Activated CD4-positive, alpha-beta T cell treated with anti-CD3 and anti-CD28 coated beads, Interleukin-10, Interleukin-2, amounts not matched to agents 100 ng/mL and 50 ng/mL, durations not matched to agents 16 hours and 8 hours (primary cell): ENCODE data around the gene CCRL2.
"Not testable (repeated sequence)": the region's sequence is repeated elsewhere in the genome, so short reads cannot be mapped to it uniquely, and the experiment has no call there.

Experiments used
- DNase-seq: peaks from one replicate; pipeline ENCODE4 v3.0.0-alpha.2; 2020

The CCRL2 gene

DNA sequence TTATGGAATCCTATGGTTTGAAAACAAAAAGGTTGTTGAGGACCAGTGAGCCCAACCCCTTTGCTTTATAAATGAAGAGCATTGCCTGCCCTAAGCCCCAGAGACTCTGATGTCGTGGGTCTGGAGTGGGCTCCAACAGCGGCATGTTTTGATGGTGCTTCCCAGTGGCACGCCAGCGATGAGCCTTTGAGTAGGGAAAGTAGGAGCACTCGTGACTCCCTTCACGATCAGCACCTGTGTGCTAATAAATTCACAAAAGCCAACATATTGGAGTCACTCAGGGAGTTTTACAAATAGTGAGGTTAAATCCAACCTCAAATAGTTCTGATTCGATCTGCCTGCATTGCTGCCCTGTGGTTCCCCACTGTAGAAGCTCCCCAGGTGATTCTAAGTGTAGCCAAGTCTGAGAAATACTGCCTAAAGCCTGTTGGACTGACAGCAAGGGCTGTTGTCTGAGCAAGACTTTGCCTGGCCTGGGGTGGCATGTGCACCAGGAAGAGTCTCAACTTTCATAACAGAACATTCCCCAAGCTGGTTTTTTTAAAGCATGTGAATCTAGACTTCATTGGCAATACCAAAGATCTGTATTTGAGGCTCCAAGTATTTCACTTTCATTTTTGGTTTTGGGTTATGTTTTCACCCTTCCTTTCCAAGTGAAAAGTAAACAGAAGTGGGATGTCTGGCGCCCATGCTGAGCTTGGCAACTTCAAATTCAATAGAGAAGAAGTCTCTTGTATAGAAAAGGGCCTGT, 26.4 kb upstream of the CCRL2 start:
- no peak for DNase-seq

GRCh38 chr3:46381625-46382024, 25.4 kb upstream of the CCRL2 start:
- DNase-seq: no peak

DNA sequence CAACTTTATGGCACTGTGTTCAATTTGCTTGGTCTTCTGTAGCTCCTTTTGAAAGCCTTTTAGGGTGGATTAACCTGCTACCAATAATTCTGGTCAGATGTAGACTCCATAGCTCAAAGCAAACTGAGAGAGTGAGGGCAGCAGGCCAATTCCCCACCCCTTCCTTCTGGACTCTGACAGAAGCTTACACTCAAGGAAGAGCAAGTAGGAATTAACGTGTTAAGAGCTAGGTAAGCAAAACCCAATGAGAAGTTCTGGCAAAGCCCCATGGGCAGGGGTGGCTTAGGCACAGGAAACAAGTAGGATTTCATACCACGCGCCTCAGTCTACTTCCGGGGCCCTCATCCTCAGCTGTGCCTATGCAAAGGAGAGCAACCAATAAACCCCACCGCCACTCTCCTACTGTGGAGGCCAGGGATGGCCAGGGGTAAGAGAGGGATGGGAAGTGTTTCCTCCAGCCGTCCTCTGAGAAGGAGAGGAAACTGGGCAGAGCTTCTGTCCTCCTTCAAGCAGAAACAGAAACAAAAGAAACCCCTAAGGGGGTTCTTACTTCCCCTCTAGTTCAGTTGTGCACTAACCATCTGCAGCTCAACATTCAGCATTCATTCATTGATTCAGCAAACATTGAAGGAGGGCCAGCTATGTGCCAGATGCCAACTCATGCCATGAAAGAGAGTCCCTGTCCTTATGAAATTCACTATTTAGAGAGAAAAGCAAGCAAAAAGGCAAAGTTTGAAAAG, 23.7 kb upstream of the CCRL2 start:
- no peak for DNase-seq

DNA sequence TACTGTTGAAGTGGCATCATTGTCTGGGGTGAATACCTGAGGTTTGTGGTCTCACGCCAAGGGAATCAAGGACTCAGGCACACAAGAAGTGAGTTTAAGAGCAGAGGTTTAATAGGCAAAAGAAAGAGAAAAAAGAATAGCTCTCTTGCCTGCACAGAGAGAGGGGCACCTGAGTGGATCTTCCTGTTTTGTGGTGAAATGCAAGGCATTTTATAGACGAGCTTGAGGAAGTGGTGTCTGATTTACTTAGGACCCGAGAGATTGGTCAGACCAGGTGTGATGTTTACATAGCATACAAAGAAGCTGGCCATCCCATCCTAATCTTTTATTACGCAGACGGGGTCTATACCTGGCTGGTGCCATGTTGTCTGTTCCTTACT, 23.1 kb upstream of the CCRL2 start:
- no peak for DNase-seq

DNA sequence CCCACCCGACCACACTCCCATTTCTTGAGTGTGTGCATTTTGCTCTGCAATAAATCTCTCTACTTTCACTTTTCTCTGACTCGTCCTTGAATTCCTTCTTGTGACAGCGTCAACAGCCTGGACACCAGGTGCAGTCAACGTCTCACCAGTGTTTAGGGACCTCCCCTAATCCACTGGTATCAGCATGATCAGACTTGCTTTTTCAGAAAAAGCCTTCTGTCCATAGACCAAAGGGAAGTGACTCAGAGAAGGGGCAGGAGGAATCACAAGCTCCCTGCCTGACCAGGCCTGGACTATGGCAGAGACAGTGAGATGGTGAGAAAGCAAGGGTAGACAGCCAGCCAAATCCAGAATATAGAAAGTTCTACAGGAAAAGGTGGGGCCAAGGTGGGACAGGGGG, 20.9 kb upstream of the CCRL2 start:
- no peak for DNase-seq

- DNase-seq: not testable (repeated sequence)
Observed at GRCh38 chr3:46388847-46389246, 18.2 kb upstream of the CCRL2 start.

- no peak for DNase-seq
Observed at GRCh38 chr3:46389306-46389705, 17.8 kb upstream of the CCRL2 start.

- DNase-seq: not testable (repeated sequence)
Observed at GRCh38 chr3:46391526-46391925, 15.5 kb upstream of the CCRL2 start.

GRCh38 chr3:46393011-46393410, 14.0 kb upstream of the CCRL2 start:
- no peak for DNase-seq

- DNase-seq: no peak
Observed at GRCh38 chr3:46393554-46394434, 13.3 kb upstream of the CCRL2 start.

DNA sequence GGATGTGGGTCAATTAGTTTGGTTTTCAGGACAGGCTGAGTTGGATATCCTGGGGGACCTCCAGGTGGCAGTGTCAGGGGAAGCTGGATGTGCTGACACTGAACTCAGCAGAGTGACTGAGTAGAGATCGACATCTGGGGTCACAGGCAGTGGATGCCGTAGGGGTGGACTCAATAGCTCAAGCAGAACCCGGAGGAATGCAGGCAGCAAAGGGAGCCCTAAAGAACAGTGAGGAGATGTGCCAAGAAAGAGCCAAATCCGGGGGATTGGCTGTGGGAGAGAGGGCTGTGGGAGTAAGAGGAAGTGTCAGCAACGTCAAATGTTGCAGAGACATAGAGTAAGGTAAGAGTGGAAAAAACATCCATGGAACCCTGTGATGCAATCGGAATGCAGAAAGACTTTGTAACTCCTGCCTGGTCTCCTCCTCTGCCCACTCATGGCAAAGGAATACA, 11.8 kb upstream of the CCRL2 start:
- DNase-seq: no peak

DNA sequence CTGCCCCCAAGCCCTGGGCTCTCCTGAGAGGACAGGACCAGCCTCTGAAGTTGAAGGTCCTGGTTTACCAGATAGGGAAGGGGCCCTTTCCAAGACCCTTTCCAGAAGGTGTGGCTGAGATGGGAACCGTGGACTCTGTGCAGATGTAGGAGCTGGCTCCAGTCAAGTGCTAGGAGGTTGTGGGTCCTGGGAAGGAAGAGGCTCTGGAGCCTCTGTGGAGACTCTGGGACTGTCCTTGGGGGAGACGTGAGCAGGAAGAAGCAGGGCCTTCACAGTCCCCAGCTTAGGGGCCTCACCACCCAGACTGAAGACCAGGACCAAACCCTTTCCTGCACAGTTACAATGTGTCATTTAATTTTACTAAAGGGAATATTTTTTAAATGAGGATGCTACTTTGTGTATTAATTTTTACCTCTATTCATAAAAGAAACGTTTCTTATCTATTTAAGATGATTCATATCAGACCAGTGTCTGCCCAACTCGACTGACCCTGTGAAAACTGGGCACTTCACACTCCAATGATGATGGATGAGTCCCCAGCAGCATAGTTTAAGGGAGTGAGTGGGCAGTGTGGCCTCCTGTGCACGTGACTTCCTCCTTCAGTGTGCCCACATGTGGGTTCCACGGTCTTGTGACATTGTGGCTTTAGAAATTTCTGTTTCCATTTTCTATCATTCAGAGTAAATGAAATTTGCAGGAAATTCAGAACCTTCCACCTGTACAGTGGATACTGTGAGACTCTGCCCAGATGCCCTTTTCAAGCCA, 11.1 kb upstream of the CCRL2 start:
- DNase-seq: no peak

- DNase-seq: no peak
Observed at GRCh38 chr3:46397111-46397510, 9.9 kb upstream of the CCRL2 start.

DNA sequence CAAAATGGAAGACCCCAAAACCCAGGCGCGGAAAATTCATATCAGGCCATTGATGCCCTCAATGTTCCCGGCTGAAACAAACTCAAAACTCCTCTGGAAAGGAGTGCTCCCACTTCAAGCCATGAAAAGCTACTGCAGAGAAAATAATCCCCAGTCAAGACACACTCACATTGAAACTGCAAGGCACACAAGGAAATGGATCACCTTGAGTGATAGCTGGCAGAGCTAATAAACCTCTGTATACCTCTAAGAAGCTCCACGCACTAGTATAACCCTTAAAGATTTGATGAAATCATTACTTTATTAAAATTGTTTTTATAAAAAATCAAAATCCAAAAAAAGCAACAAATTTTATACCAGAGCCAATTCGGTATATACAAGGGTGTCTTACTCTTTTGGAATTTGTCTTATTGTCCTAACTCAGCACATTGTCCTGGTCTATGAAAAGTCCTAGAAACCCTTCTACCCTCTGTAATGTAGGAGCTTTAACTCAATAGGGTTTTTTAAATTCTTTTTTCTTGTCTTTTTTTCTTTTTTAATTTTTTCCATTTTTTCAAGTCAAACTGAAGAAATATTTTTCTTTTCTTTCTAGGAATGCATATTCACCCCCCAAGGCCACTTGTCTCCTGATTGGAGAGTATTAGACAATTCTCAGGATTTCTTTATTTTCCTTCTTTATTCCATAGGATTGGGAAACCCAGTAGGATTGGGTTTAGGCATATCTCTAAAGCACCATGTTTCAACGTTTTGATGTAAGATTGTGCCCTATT, 8.7 kb upstream of the CCRL2 start:
- no peak for DNase-seq

DNA sequence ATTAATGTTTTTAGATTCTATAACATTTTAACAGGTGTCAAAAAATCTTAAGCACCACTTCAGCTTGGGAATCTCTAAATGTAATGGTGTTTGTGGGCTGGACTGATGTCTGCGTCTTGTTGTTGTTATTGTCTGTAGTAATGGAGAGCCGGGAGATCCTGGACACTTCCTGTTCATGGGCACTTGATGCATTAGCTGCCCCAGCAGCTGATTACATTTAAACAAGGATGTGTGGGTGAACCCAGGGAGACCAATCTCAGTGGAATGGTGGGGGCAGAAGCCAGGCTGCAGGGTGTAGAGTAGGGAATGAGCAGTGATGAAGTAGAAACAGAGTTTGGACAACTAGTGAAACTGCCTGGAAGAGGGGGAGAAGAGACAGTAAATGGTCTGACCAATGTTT, 8.0 kb upstream of the CCRL2 start:
- DNase-seq: no peak

DNA sequence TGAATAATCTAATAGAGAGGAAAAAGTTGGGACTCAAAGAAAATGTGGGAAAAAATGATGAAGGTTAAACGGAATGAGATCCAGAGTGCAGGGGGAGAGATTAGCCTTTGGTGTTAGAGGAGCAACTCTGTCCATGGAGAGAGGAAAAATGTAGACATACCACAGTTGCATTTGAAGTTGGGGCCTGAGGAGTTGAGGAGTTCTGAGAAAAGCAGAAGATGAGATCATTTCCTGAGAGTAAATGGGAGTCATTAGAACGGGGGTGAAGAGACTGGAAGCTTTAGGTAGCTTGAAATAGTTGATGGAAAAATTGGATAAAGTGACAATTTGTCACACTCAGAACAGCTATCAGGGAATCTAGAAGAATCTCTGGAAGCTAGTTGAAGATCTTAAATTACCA, 7.5 kb upstream of the CCRL2 start:
- no peak for DNase-seq

DNA sequence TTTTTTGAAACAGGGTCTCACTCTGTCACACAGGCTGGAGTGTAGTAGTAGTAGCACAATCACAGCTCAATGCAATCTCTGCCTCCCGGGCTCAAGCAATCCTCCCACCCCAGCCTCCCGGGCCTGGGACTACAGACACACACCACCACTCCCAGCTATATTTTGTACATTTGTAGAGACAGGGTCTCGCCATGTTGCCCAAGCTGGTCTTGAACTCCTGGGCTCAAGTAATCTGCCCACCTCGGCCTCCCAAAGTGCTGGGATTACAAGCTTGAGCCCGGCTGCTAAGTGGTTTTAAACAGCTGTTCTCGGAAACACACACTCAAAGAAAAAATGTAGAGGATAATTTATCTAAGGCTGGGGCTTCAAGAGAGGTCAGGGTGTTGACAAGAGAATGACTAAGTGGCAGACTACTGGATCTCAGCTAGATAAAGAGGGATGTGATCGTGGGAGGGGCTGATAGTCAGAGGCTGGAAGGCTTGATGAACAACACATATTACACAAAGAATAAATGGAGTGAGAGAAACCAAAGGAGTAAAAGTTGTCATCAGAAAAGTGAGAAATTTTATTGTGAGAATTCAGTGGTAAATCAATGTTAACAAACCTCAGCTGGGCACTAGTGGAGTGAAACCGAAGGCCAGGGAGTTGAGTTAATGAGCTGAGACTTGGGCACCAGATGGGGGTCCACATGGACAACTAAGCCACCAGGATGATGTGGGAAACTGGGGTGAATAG, 6.9 kb upstream of the CCRL2 start:
- no peak for DNase-seq

- DNase-seq: no peak
Observed at GRCh38 chr3:46400846-46401245, 6.2 kb upstream of the CCRL2 start.

GRCh38 chr3:46401579-46401978, 5.5 kb upstream of the CCRL2 start:
- DNase-seq: no peak

DNA sequence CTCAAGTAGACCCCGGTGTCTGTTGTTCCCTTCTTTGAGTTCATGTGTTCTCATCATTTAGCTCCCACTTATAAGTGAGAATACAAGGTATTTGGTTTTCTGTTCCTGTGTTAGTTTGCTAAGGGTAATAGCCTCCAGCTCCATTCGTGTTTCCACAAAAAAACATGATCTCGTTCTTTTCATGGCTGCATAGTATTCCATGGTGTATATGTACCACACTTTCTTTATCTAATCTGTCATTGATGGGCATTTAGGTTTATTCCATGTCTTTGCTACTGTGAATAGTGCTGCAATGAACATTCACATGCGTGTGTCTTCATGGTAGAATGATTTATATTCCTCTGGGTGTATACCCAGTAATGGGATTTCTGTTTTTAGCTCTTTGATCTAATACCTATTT, 4.2 kb upstream of the CCRL2 start:
- DNase-seq: not testable (repeated sequence)
